AG10803 (cell line): ENCODE data around the gene GNAS.

ENCODE experiments used
- DNase-seq: peaks from one replicate; pipeline ENCODE4 v3.0.0; 2010; ENCODE audit warnings: low read depth
- H3K4me3 ChIP-seq: 2 replicates; pipeline ENCODE4 v1.5.1; 2011; ENCODE audit warnings: mild to moderate bottlenecking, low read length, control low read depth
- CTCF ChIP-seq: conservative IDR thresholded peaks from 2 replicates; pipeline ENCODE4 v1.5.1; 2011; ENCODE audit warnings: mild to moderate bottlenecking, low read length, control low read depth, inconsistent platforms

GNAS gene

GRCh38 chr20:58956078-58956477 is 103.6 kb downstream of the GNAS start:
- no peak for DNase-seq
- H3K4me3 ChIP-seq = no peak overlapping the region
- no peak for TF ChIP-seq CTCF

GRCh38 chr20:58959652-58960051 is 107.1 kb downstream of the GNAS start:
- DNase-seq = no peak
- TF ChIP-seq CTCF = no peak
- H3K4me3 ChIP-seq = no peak overlapping the region
